WTC11 (cell line): ENCODE measurements around the gene CIAO2A. TPM values are rescaled to one million over a fixed set of nuclear protein-coding genes. Genes with fewer than 3 reads are reported as not detected.

Experiments
- ATAC-seq: fragments of 200-7000 bp; cut with Tn5 transposase; 2 replicates; pipeline ENCODE4 v1.10.0; 2021; ENCODE audit warnings: mild to moderate bottlenecking, moderate library complexity
- CTCF ChIA-PET: fragments of 300-600 bp; sonication (Branson Sonifier 250); formaldehyde crosslinking; loops from one replicate; lab custom pipeline; 2021; ENCODE audit warnings: antibody characterized with exemption; lab: Charles Lee
- POLR2A ChIA-PET: fragments of 350-600 bp; sonication (Branson Sonifier 250); formaldehyde crosslinking; loops from one replicate; lab custom pipeline; 2021; ENCODE audit warnings: antibody characterized with exemption; lab: Charles Lee
- DNase-seq: peaks from one replicate; pipeline ENCODE4 v3.0.0; 2021; ENCODE audit warnings: low spot score
- H3K27ac Mint-ChIP-seq: 2 replicates; pipeline ENCODE4 v1.8.0; 2021; ENCODE audit warnings: mixed read lengths
- H3K27me3 Mint-ChIP-seq: 2 replicates; pipeline ENCODE4 v1.8.0; 2021; ENCODE audit warnings: low read depth, mild to moderate bottlenecking, moderate library complexity, mixed read lengths
- H3K36me3 Mint-ChIP-seq: 2 replicates; pipeline ENCODE4 v1.8.0; 2021; ENCODE audit warnings: mixed read lengths
- H3K4me1 Mint-ChIP-seq: 2 replicates; pipeline ENCODE4 v1.8.0; 2022; ENCODE audit warnings: mixed read lengths
- H3K4me3 Mint-ChIP-seq: 2 replicates; pipeline ENCODE4 v1.8.0; 2021; ENCODE audit warnings: mild to moderate bottlenecking, moderate library complexity, mixed read lengths
- H3K9me3 Mint-ChIP-seq: 2 replicates; pipeline ENCODE4 v1.8.0; 2021; ENCODE audit warnings: mixed read lengths
- CREB1 ChIP-seq: sonication (generic); formaldehyde crosslinking; IDR thresholded peaks from 2 replicates; pipeline ENCODE4 v1.8.0; 2023; ENCODE audit warnings: mild to moderate bottlenecking, missing genetic modification reagents
- ETV6 ChIP-seq: sonication (generic); formaldehyde crosslinking; IDR thresholded peaks from 2 replicates; pipeline ENCODE4 v1.8.1; 2022; ENCODE audit warnings: mild to moderate bottlenecking, missing genetic modification reagents
- FOXP1 ChIP-seq: sonication (generic); formaldehyde crosslinking; IDR thresholded peaks from 2 replicates; pipeline ENCODE4 v1.8.0; 2022; ENCODE audit warnings: missing genetic modification reagents, mild to moderate bottlenecking, moderate library complexity, borderline replicate concordance
- GABPB1 ChIP-seq: sonication (generic); formaldehyde crosslinking; IDR thresholded peaks from 2 replicates; pipeline ENCODE4 v1.8.1; 2023; ENCODE audit warnings: mild to moderate bottlenecking, missing genetic modification reagents
- MAX ChIP-seq: sonication (generic); formaldehyde crosslinking; IDR thresholded peaks from 2 replicates; pipeline ENCODE4 v1.8.0; 2022; ENCODE audit warnings: mild to moderate bottlenecking, missing genetic modification reagents
- MLX ChIP-seq: sonication (generic); formaldehyde crosslinking; IDR thresholded peaks from 2 replicates; pipeline ENCODE4 v1.8.1; 2023; ENCODE audit warnings: mild to moderate bottlenecking, missing genetic modification reagents, moderate library complexity
- PRDM15 ChIP-seq: sonication (generic); formaldehyde crosslinking; IDR thresholded peaks from 2 replicates; pipeline ENCODE4 v1.8.0; 2022; ENCODE audit warnings: missing genetic modification reagents
- TEAD1 ChIP-seq: sonication (generic); formaldehyde crosslinking; IDR thresholded peaks from 2 replicates; pipeline ENCODE4 v1.8.0; 2022; ENCODE audit warnings: mild to moderate bottlenecking, missing genetic modification reagents
- USF2 ChIP-seq: sonication (generic); formaldehyde crosslinking; IDR thresholded peaks from 2 replicates; pipeline ENCODE4 v1.8.1; 2023; ENCODE audit warnings: mild to moderate bottlenecking, missing genetic modification reagents, moderate library complexity
- ZSCAN18 ChIP-seq: fragments of 250-450 bp; sonication (Bioruptor Pico); IDR thresholded peaks from 2 replicates; pipeline ENCODE4 v2.1.2; 2022; ENCODE audit warnings: mild to moderate bottlenecking, moderate library complexity
- total RNA-seq: library from RNA; stranded (reverse); gene quantifications from 3 replicates; pipeline ENCODE4 v1.2.3, GENCODE V29; 2021
- TF ChIP-seq, protein P1 (sequence below): sonication (generic); formaldehyde crosslinking; IDR thresholded peaks from 2 replicates; pipeline ENCODE4 v1.8.1; 2023; ENCODE audit warnings: mild to moderate bottlenecking, missing genetic modification reagents
- TF ChIP-seq, protein P2 (sequence below): sonication (generic); formaldehyde crosslinking; IDR thresholded peaks from 2 replicates; pipeline ENCODE4 v1.8.0; 2023; ENCODE audit warnings: missing genetic modification reagents, mild to moderate bottlenecking, borderline replicate concordance

The CIAO2A gene
- total RNA-seq, 1 experiment from 2014 or later = 73.6 TPM

- TF ChIP-seq, protein P1, sequence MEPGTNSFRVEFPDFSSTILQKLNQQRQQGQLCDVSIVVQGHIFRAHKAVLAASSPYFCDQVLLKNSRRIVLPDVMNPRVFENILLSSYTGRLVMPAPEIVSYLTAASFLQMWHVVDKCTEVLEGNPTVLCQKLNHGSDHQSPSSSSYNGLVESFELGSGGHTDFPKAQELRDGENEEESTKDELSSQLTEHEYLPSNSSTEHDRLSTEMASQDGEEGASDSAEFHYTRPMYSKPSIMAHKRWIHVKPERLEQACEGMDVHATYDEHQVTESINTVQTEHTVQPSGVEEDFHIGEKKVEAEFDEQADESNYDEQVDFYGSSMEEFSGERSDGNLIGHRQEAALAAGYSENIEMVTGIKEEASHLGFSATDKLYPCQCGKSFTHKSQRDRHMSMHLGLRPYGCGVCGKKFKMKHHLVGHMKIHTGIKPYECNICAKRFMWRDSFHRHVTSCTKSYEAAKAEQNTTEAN (CRISPR knock-in tag) = no peak
- 0 out of 2 replicates have a peak, but pooled peaks have one; percentile 34 for TF ChIP-seq FOXP1 (CRISPR knock-in tag)
- TF ChIP-seq, protein P2, sequence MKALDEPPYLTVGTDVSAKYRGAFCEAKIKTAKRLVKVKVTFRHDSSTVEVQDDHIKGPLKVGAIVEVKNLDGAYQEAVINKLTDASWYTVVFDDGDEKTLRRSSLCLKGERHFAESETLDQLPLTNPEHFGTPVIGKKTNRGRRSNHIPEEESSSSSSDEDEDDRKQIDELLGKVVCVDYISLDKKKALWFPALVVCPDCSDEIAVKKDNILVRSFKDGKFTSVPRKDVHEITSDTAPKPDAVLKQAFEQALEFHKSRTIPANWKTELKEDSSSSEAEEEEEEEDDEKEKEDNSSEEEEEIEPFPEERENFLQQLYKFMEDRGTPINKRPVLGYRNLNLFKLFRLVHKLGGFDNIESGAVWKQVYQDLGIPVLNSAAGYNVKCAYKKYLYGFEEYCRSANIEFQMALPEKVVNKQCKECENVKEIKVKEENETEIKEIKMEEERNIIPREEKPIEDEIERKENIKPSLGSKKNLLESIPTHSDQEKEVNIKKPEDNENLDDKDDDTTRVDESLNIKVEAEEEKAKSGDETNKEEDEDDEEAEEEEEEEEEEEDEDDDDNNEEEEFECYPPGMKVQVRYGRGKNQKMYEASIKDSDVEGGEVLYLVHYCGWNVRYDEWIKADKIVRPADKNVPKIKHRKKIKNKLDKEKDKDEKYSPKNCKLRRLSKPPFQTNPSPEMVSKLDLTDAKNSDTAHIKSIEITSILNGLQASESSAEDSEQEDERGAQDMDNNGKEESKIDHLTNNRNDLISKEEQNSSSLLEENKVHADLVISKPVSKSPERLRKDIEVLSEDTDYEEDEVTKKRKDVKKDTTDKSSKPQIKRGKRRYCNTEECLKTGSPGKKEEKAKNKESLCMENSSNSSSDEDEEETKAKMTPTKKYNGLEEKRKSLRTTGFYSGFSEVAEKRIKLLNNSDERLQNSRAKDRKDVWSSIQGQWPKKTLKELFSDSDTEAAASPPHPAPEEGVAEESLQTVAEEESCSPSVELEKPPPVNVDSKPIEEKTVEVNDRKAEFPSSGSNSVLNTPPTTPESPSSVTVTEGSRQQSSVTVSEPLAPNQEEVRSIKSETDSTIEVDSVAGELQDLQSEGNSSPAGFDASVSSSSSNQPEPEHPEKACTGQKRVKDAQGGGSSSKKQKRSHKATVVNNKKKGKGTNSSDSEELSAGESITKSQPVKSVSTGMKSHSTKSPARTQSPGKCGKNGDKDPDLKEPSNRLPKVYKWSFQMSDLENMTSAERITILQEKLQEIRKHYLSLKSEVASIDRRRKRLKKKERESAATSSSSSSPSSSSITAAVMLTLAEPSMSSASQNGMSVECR = peak; percentile 73; the same call in 1 of the 2 replicates
These were observed 593 bp downstream of the CIAO2A start (continued) for GRCh38 chr15:64092864-64093626.

- H3K4me3 Mint-ChIP-seq = peak overlapping the region; percentile 99
- H3K4me1 Mint-ChIP-seq = peaks cover 33% of the 10 kb centered on the region
- POLR2A ChIA-PET = interaction anchor here (1.1 kb wide), 1 partner anchor 19 kb away, joined by 3 read pairs; no protein-coding TSS in a partner anchor
- ATAC-seq = no peak
- TF ChIP-seq MLX (CRISPR knock-in tag) (no peak), TEAD1 (no peak), ETV6 (CRISPR knock-in tag) (no peak), ZSCAN18 (no peak), MAX (no peak)
- CTCF ChIA-PET = interaction anchor here (1.8 to 2.7 kb wide), 4 partner anchors 23 to 340 kb away, joined by 7 to 19 read pairs (median 12); no protein-coding TSS in a partner anchor
- peaks cover 26% of the 10 kb centered on the region for H3K36me3 Mint-ChIP-seq
- no peak for DNase-seq
- no peaks in the 10 kb centered on the region for H3K27me3 Mint-ChIP-seq
- H3K9me3 Mint-ChIP-seq = peaks cover 4% of the 10 kb centered on the region
- peak overlapping the region; percentile 99 for H3K27ac Mint-ChIP-seq
These were observed 1.4 kb downstream of the CIAO2A start for GRCh38 chr15:64092075-64092820.

DNA sequence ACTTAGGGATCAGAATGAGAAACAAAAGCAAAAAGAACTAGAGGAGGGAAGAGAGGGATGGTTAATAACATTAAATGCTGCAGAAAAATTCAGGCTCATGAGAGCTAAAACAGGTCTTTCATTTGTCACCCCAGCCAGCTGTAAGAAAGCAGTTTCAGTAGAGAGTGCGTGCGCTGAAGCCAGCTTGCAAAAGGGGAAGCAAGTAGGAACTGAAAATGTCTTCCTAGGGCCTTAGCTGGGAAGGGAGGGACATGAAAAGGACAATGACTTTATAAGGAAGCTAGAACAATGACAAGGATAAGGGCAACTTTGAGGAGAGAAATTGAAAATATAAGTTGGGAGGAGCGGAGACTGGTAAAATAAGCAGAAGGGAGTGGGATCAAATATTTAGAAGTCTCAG lies 3.1 kb downstream of the CIAO2A start:
- TF ChIP-seq USF2 (CRISPR knock-in tag) (no peak), GABPB1 (no peak), PRDM15 (CRISPR knock-in tag) (no peak), CREB1 (no peak)
- ChIA-PET CTCF (no interaction called here), POLR2A (no interaction called here)
- H3K4me3 Mint-ChIP-seq = no peak overlapping the region
- DNase-seq (no peak), ATAC-seq (no peak)
- peaks cover 34% of the 10 kb centered on the region for H3K36me3 Mint-ChIP-seq
- peaks cover 4% of the 10 kb centered on the region for H3K9me3 Mint-ChIP-seq
- H3K27ac Mint-ChIP-seq = peak overlapping the region; percentile 33; the same call in 1 of the 2 replicates
- H3K27me3 Mint-ChIP-seq = no peaks in the 10 kb centered on the region
- peaks cover 23% of the 10 kb centered on the region for H3K4me1 Mint-ChIP-seq
